Measurements from ENCODE around the gene TMPRSS11B. TPM values are rescaled to one million over a fixed set of nuclear protein-coding genes. Genes with fewer than 3 reads are reported as not detected.
"Not testable (repeated sequence)": the region's sequence is repeated elsewhere in the genome, so short reads cannot be mapped to it uniquely, and the experiment has no call there.

The TMPRSS11B gene
- total RNA-seq (2014; rRNA removed; shearing (Covaris generic); ENCODE audit: low replicate concordance) = not detected in 2 replicates

GRCh38 chr4:68245594-68245993, at the start of gene TMPRSS11B:
TSS of gene TMPRSS11B (minus strand) at chr4:68245694. CDS start at chr4:68245558, 136 bp downstream.
- in situ Hi-C loops (cut with HindIII; ENCODE audit: low pct_unique_long_range_greater_than_20kb, low sequenced_read_pairs) = no loop called here
- DNase-seq (ENCODE audit: low read depth) = no peak

GRCh38 chr4:68291256-68291655, 45.8 kb upstream of the TMPRSS11B start:
- DNase-seq (ENCODE audit: low read depth) = no peak
- in situ Hi-C loops (cut with HindIII; ENCODE audit: low pct_unique_long_range_greater_than_20kb, low sequenced_read_pairs) = no loop called here

GRCh38 chr4:68288393-68288740, 42.9 kb upstream of the TMPRSS11B start:
- DNase-seq (ENCODE audit: low read depth) = no peak

GRCh38 chr4:68287704-68288392, 42.4 kb upstream of the TMPRSS11B start:
- in situ Hi-C loops (cut with HindIII; ENCODE audit: low pct_unique_long_range_greater_than_20kb, low sequenced_read_pairs) = no loop called here
- no peak for DNase-seq (ENCODE audit: low read depth)

More at GRCh38 chr4:68288393-68288740, 42.9 kb upstream of the TMPRSS11B start:
- in situ Hi-C loops (cut with HindIII; ENCODE audit: low pct_unique_long_range_greater_than_20kb, low sequenced_read_pairs) = no loop called here

GRCh38 chr4:68283714-68284113, 38.2 kb upstream of the TMPRSS11B start:
- in situ Hi-C loops (cut with HindIII; ENCODE audit: low pct_unique_long_range_greater_than_20kb, low sequenced_read_pairs) = no loop called here
- no peak for DNase-seq (ENCODE audit: low read depth)

GRCh38 chr4:68283095-68283494, 37.6 kb upstream of the TMPRSS11B start:
- no peak for DNase-seq (ENCODE audit: low read depth)
- in situ Hi-C loops (cut with HindIII; ENCODE audit: low pct_unique_long_range_greater_than_20kb, low sequenced_read_pairs) = no loop called here

- DNase-seq (ENCODE audit: low read depth); in situ Hi-C loops (cut with HindIII; ENCODE audit: low pct_unique_long_range_greater_than_20kb, low sequenced_read_pairs): not testable (repeated sequence)
Measured at GRCh38 chr4:68281796-68282740, 36.6 kb upstream of the TMPRSS11B start.

GRCh38 chr4:68278029-68278428, 32.5 kb upstream of the TMPRSS11B start:
- no peak for DNase-seq (ENCODE audit: low read depth)
- in situ Hi-C loops (cut with HindIII; ENCODE audit: low pct_unique_long_range_greater_than_20kb, low sequenced_read_pairs) = no loop called here

GRCh38 chr4:68277627-68278026, 32.1 kb upstream of the TMPRSS11B start:
- no peak for DNase-seq (ENCODE audit: low read depth)
- in situ Hi-C loops (cut with HindIII; ENCODE audit: low pct_unique_long_range_greater_than_20kb, low sequenced_read_pairs) = no loop called here

- DNase-seq (ENCODE audit: low read depth) = no peak
- in situ Hi-C loops (cut with HindIII; ENCODE audit: low pct_unique_long_range_greater_than_20kb, low sequenced_read_pairs) = no loop called here
Measured at GRCh38 chr4:68272860-68273259, 27.4 kb upstream of the TMPRSS11B start.

GRCh38 chr4:68272380-68272779, 26.9 kb upstream of the TMPRSS11B start:
- in situ Hi-C loops (cut with HindIII; ENCODE audit: low pct_unique_long_range_greater_than_20kb, low sequenced_read_pairs) = no loop called here
- no peak for DNase-seq (ENCODE audit: low read depth)

- in situ Hi-C loops (cut with HindIII; ENCODE audit: low pct_unique_long_range_greater_than_20kb, low sequenced_read_pairs) = no loop called here
- DNase-seq (ENCODE audit: low read depth) = peak; percentile 64
Measured at GRCh38 chr4:68271851-68272357, 26.4 kb upstream of the TMPRSS11B start.

GRCh38 chr4:68267433-68267944, 22.0 kb upstream of the TMPRSS11B start:
- in situ Hi-C loops (cut with HindIII; ENCODE audit: low pct_unique_long_range_greater_than_20kb, low sequenced_read_pairs) = no loop called here
- peak; percentile 58 for DNase-seq (ENCODE audit: low read depth)

- DNase-seq (ENCODE audit: low read depth) = no peak
- in situ Hi-C loops (cut with HindIII; ENCODE audit: low pct_unique_long_range_greater_than_20kb, low sequenced_read_pairs) = no loop called here
Measured at GRCh38 chr4:68264875-68265565, 19.5 kb upstream of the TMPRSS11B start.

- in situ Hi-C loops (cut with HindIII; ENCODE audit: low pct_unique_long_range_greater_than_20kb, low sequenced_read_pairs) = no loop called here
- no peak for DNase-seq (ENCODE audit: low read depth)
Measured at GRCh38 chr4:68259191-68259590, 13.7 kb upstream of the TMPRSS11B start.

GRCh38 chr4:68257719-68258118, 12.2 kb upstream of the TMPRSS11B start:
- in situ Hi-C loops (cut with HindIII; ENCODE audit: low pct_unique_long_range_greater_than_20kb, low sequenced_read_pairs) = no loop called here
- DNase-seq (ENCODE audit: low read depth) = no peak

GRCh38 chr4:68256284-68256683, 10.8 kb upstream of the TMPRSS11B start:
- no peak for DNase-seq (ENCODE audit: low read depth)
- in situ Hi-C loops (cut with HindIII; ENCODE audit: low pct_unique_long_range_greater_than_20kb, low sequenced_read_pairs) = no loop called here

GRCh38 chr4:68250151-68250930, 4.8 kb upstream of the TMPRSS11B start:
- in situ Hi-C loops (cut with HindIII; ENCODE audit: low pct_unique_long_range_greater_than_20kb, low sequenced_read_pairs) = no loop called here
- no peak for DNase-seq (ENCODE audit: low read depth)

Data from Caki2 (cell line).